SIG-M5 (cell line): ENCODE results near the gene VSIG4.
A peak's percentile ranks its signal among the peaks of the same experiment; 100 is the strongest.

Experiments used
- DNase-seq: peaks from one replicate; lab custom pipeline; 2025; lab: John Stamatoyannopoulos, UW

VSIG4 gene

GRCh38 chrX:66024092-66024467 lies 15.8 kb downstream of the VSIG4 start:
- DNase-seq, result no peak

GRCh38 chrX:66023385-66024091 lies 16.3 kb downstream of the VSIG4 start:
- no peak for DNase-seq

- DNase-seq, result no peak
Observed at GRCh38 chrX:66022632-66023384, 17.1 kb downstream of the VSIG4 start.

GRCh38 chrX:66021765-66022631 lies 17.9 kb downstream of the VSIG4 start:
- DNase-seq, result no peak

GRCh38 chrX:66021401-66021764 lies 18.5 kb downstream of the VSIG4 start:
- DNase-seq, result no peak

GRCh38 chrX:66020631-66021334 lies 19.1 kb downstream of the VSIG4 start:
- peak; percentile 41 for DNase-seq

- no peak for DNase-seq
Observed at GRCh38 chrX:66019974-66020373, 19.9 kb downstream of the VSIG4 start.

GRCh38 chrX:66019310-66019652 lies 20.6 kb downstream of the VSIG4 start:
- DNase-seq, result no peak

- peak; percentile 3 for DNase-seq
Observed at GRCh38 chrX:66018585-66019309, 21.1 kb downstream of the VSIG4 start.

GRCh38 chrX:66017659-66018170 lies 22.2 kb downstream of the VSIG4 start:
- no peak for DNase-seq

GRCh38 chrX:66016905-66017658 lies 22.8 kb downstream of the VSIG4 start:
- no peak for DNase-seq

GRCh38 chrX:66015900-66016689 lies 23.8 kb downstream of the VSIG4 start:
- no peak for DNase-seq

GRCh38 chrX:66015152-66015831 lies 24.6 kb downstream of the VSIG4 start:
- peak; percentile 83 for DNase-seq

- no peak for DNase-seq
Observed at GRCh38 chrX:66014556-66014955, 25.3 kb downstream of the VSIG4 start.

- DNase-seq, result no peak
Observed at GRCh38 chrX:66014084-66014483, 25.8 kb downstream of the VSIG4 start.

- DNase-seq, result peak; percentile 85
Observed at GRCh38 chrX:66013194-66013816, 26.6 kb downstream of the VSIG4 start.

GRCh38 chrX:66012094-66012534 lies 27.8 kb downstream of the VSIG4 start:
- peak; percentile 75 for DNase-seq

GRCh38 chrX:66009231-66009845 lies 30.5 kb downstream of the VSIG4 start:
- DNase-seq, result no peak
